Cardiac fibroblast (primary cell): ENCODE measurements around the gene ZNF423.

Source experiments
- DNase-seq, 2 donors: peaks; one replicate each; pipeline versions ENCODE4 v3.0.0 to v3.0.0-alpha.2; 2010; ENCODE audit warnings: low read depth in 2 of 2
- H3K4me3 ChIP-seq, 2 donors: replicated peaks in 1 of 2; 1 replicate in 1 of 2; 2 replicates in 1 of 2; pipeline ENCODE4 v1.5.1; 2011; ENCODE audit warnings: low read depth in 2 of 2, low read length in 2 of 2, mild to moderate bottlenecking in 2 of 2, moderate library complexity in 1 of 2
- CTCF ChIP-seq: IDR thresholded peaks from one replicate; pipeline ENCODE4 v1.5.1; 2011; ENCODE audit warnings: low read depth, mild to moderate bottlenecking, low read length, inconsistent platforms

ZNF423 gene

GRCh38 chr16:49554681-49555080 lies 301.2 kb downstream of the ZNF423 start:
- no peak for DNase-seq
- no peak overlapping the region for H3K4me3 ChIP-seq
- no peak for TF ChIP-seq CTCF

GRCh38 chr16:49552313-49552928 lies 303.5 kb downstream of the ZNF423 start:
- no peak for TF ChIP-seq CTCF
- no peak overlapping the region for H3K4me3 ChIP-seq
- no peak for DNase-seq

- H3K4me3 ChIP-seq, result no peak overlapping the region
- no peak for TF ChIP-seq CTCF
- no peak for DNase-seq
Observed at GRCh38 chr16:49550666-49551065, 305.2 kb downstream of the ZNF423 start.

GRCh38 chr16:49550140-49550539 lies 305.8 kb downstream of the ZNF423 start:
- DNase-seq, result no peak
- H3K4me3 ChIP-seq, result no peak overlapping the region
- no peak for TF ChIP-seq CTCF

- TF ChIP-seq CTCF, result no peak
- H3K4me3 ChIP-seq, result no peak overlapping the region
- DNase-seq, result no peak
Observed at GRCh38 chr16:49548325-49548970, 307.5 kb downstream of the ZNF423 start.

GRCh38 chr16:49547448-49547847 lies 308.5 kb downstream of the ZNF423 start:
- TF ChIP-seq CTCF, result no peak
- no peak for DNase-seq
- H3K4me3 ChIP-seq, result no peak overlapping the region
